B cell (primary cell): ENCODE measurements around the gene ATP6V1G2. TPM values are rescaled to one million over a fixed set of nuclear protein-coding genes. Genes with fewer than 3 reads are reported as not detected.
"Not testable (repeated sequence)": the region's sequence is repeated elsewhere in the genome, so short reads cannot be mapped to it uniquely, and the experiment has no call there.

ENCODE experiments used
- ATAC-seq: fragments of 200-7000 bp; cut with Tn5 transposase; one replicate; pipeline ENCODE4 v1.10.0; 2021; ENCODE audit warnings: low read depth, mild to moderate bottlenecking, moderate number of reproducible peaks, moderate library complexity
- CTCF ChIA-PET: fragments of 350-600 bp; sonication (Branson Sonifier 250); formaldehyde crosslinking; loops from one replicate; lab custom pipeline; 2021; ENCODE audit warnings: antibody characterized with exemption, inconsistent platforms; lab: Charles Lee
- POLR2A ChIA-PET: fragments of 350-600 bp; sonication (Branson Sonifier 250); formaldehyde crosslinking; loops from one replicate; lab custom pipeline; 2021; ENCODE audit warnings: antibody characterized with exemption; lab: Charles Lee
- DNase-seq: peaks from one replicate; pipeline ENCODE4 v3.0.0; 2013
- H2AFZ ChIP-seq: 2 replicates; pipeline ENCODE4 v1.6.1; 2012; ENCODE audit warnings: mild to moderate bottlenecking, low read depth, low read length; ENCODE audit not compliant: insufficient read depth, poor library complexity, severe bottlenecking
- H3K27ac ChIP-seq, 2 donors: 1 replicate in 1 of 2; 2 replicates in 1 of 2; pipeline ENCODE4 v1.5.1; 2012 to 2013; ENCODE audit warnings: low read length in 2 of 2, mild to moderate bottlenecking in 2 of 2, moderate library complexity in 1 of 2
- H3K27me3 ChIP-seq, 4 experiments: fragments of 200-600 bp in 1 of 4; sonication (generic) in 1 of 4; replicated peaks in 1 of 4; 1 replicate in 2 of 4; 2 replicates in 2 of 4; pipeline versions ENCODE4 v1.6.1 to v1.7.0; 2013 to 2016; ENCODE audit warnings: low read length in 3 of 4, mild to moderate bottlenecking in 2 of 4, mixed read lengths in 1 of 4, moderate library complexity in 1 of 4; ENCODE audit not compliant: insufficient read depth in 4 of 4, control insufficient read depth in 3 of 4; ENCODE audit errors: control extremely low read depth in 1 of 4
- H3K36me3 ChIP-seq, 2 experiments: replicated peaks in 1 of 2; 1 replicate in 1 of 2; 2 replicates in 1 of 2; pipeline versions ENCODE4 v1.6.1 to v1.7.1; 2013; ENCODE audit warnings: low read length in 1 of 2; ENCODE audit not compliant: insufficient read depth in 2 of 2, control insufficient read depth in 1 of 2; ENCODE audit errors: control extremely low read depth in 1 of 2, extremely low read depth in 1 of 2
- H3K4me1 ChIP-seq, 2 donors: fragments of 200-600 bp in 1 of 2; sonication (generic) in 1 of 2; 1 replicate in 1 of 2; 2 replicates in 1 of 2; pipeline versions ENCODE4 v1.5.1 to v1.6.1; 2013 to 2017; ENCODE audit warnings: low read length in 2 of 2; ENCODE audit not compliant: control insufficient read depth in 2 of 2, insufficient read depth in 2 of 2
- H3K4me2 ChIP-seq: replicated peaks from 2 replicates; pipeline ENCODE3; 2012; ENCODE audit warnings: mild to moderate bottlenecking, low read depth, low read length; ENCODE audit not compliant: poor library complexity, severe bottlenecking
- H3K4me3 ChIP-seq, 5 experiments: fragments of 200-600 bp in 1 of 5; sonication (generic) in 1 of 5; 1 replicate in 3 of 5; 2 replicates in 2 of 5; pipeline versions ENCODE4 v1.5.1 to v1.7.0; 2011 to 2016; ENCODE audit warnings: low read length in 4 of 5, mild to moderate bottlenecking in 4 of 5, low read depth in 2 of 5, control low read depth in 1 of 5, moderate library complexity in 1 of 5; ENCODE audit not compliant: insufficient read depth in 1 of 5; ENCODE audit errors: control extremely low read depth in 1 of 5, extremely low read depth in 1 of 5
- H3K79me2 ChIP-seq: fragments of 200-600 bp; sonication (generic); one replicate; pipeline ENCODE4 v1.6.0; 2016; ENCODE audit warnings: low read length; ENCODE audit not compliant: control insufficient read depth, insufficient read depth
- H3K9ac ChIP-seq: fragments of 200-600 bp; sonication (generic); 2 replicates; pipeline ENCODE4 v1.6.1; 2017; ENCODE audit warnings: mild to moderate bottlenecking, low read length, moderate library complexity
- H3K9me3 ChIP-seq, 3 donors: one replicate each; pipeline versions ENCODE4 v1.6.1 to v1.7.1; 2013; ENCODE audit warnings: low read length in 2 of 3; ENCODE audit not compliant: control insufficient read depth in 2 of 3, insufficient read depth in 1 of 3; ENCODE audit errors: control extremely low read depth in 1 of 3
- H4K20me1 ChIP-seq: 2 replicates; pipeline ENCODE4 v1.6.0; 2012; ENCODE audit warnings: mild to moderate bottlenecking, low read length; ENCODE audit not compliant: insufficient read depth, control insufficient read depth, poor library complexity, severe bottlenecking
- H3K27ac Mint-ChIP-seq: one replicate; pipeline ENCODE4 v1.8.0; 2021; ENCODE audit warnings: mixed read lengths
- H3K27me3 Mint-ChIP-seq: one replicate; pipeline ENCODE4 v1.8.0; 2021; ENCODE audit warnings: mixed read lengths
- H3K4me1 Mint-ChIP-seq: one replicate; pipeline ENCODE4 v1.8.0; 2021; ENCODE audit warnings: mixed read lengths
- H3K4me3 Mint-ChIP-seq: one replicate; pipeline ENCODE4 v1.8.0; 2021; ENCODE audit warnings: mixed read lengths
- H3K9me3 Mint-ChIP-seq: one replicate; pipeline ENCODE4 v1.8.0; 2022; ENCODE audit warnings: mixed read lengths; ENCODE audit not compliant: insufficient read depth
- EZH2 ChIP-seq: IDR thresholded peaks from 2 replicates; pipeline ENCODE4 v1.6.1; 2012; ENCODE audit warnings: borderline replicate concordance, low read depth, mild to moderate bottlenecking, moderate library complexity, low read length; ENCODE audit not compliant: insufficient read depth, poor library complexity, severe bottlenecking
- WGBS: methylation state at CpG from one replicate; pipeline ENCODE4 v1.1.5; 2013; ENCODE audit warnings: missing lambda C conversion rate; ENCODE audit not compliant: insufficient coverage; 5-methylcytosine and 5-hydroxymethylcytosine counted together
- intact Hi-C: fragments of 100-400 bp; cut with micrococcal nuclease; formaldehyde crosslinking; loops from one replicate; pipeline ENCODE4 v1.10.0; 2022
- polyA plus RNA-seq: library from polyadenylated mRNA; depleted of rRNA; stranded (reverse); fragments of >200 nt; gene quantifications from 2 replicates; pipeline ENCODE4 v1.2.3, GENCODE V29; 2012
- total RNA-seq, 2 donors: library from RNA; stranded (reverse); fragments of 120-200 nt in 1 of 2; gene quantifications; 1 replicate in 1 of 2; 2 replicates in 1 of 2; pipeline versions ENCODE4 v1.2.3 to v1.2.4, GENCODE V29; 2013 to 2022
- TF ChIP-seq, protein P1 (sequence below): fragments of 200-600 bp; IDR thresholded peaks from one replicate; pipeline ENCODE4 v1.8.0; 2022; ENCODE audit warnings: antibody characterized with exemption, mild to moderate bottlenecking

Gene ATP6V1G2
- total and polyA plus RNA-seq, 2 donors (not counting 1 experiment from before 2014, with no cell fraction given), result 3.3 to 4.5 TPM

DNA sequence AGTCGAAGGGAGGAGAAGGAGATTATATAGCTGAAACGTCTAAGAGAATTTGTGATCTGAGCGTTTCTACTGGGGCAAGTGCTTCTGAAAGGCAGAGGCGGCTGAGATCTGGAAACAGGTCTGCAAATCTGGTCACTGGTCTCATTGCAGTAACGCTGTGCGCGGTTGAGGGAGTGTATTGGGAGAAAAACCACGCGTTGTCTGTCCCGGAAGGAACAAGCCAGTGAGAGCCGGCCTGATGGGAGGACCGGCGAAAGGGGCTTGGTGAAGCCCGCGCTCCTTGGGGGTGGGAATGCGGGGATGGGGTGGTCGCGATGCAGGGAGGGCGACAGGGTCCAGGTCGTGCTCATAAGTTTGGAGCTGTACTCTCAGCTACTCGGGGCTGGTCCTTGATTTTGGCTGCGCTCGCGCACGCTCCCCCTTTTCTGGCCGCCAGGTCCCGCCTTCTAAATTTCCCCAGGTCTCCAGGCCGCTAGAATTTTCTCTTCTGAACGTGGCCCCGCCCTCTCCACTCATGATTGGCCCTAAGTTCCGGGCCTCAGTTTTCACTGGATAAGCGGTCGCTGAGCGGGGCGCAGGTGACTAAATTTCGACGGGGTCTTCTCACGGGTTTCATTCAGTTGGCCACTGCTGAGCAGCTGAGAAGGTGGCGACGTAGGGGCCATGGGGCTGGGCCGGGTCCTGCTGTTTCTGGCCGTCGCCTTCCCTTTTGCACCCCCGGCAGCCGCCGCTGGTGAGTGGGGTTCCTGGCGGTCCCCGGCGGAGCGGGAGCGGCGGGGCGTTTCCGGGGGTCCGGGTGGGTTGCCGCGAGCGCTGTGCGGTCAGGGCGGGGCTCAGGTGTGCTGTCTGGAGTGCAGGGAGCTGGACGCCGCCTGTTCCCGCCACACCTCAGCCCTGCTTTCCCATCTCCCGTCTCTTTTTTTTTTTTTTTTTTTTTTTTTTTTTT is 48.6 kb downstream of the ATP6V1G2 start, which contains the start of gene MICB:
TSS of gene MICB (plus strand) at position 615 of the 946 bp plus-strand sequence. CDS start at position 664, 49 bp downstream.
- Histone ChIP-seq H4K20me1 (peaks cover 40% of the 10 kb centered on the region), H3K79me2 (peaks cover 93% of the 10 kb centered on the region), H3K9me3 (no peaks in the 10 kb centered on the region), H3K4me1 (peaks cover 39 to 44% of the 10 kb centered on the region in 2 donors), H3K4me3 (peak within 1 kb of the TSS; percentile 32 to 82 (median 64)), H3K4me2 (peak within 1 kb of the TSS; percentile 93), H3K27me3 (no peaks in the 10 kb centered on the region), H2AFZ (peak within 1 kb of the TSS; percentile 74), H3K9ac (peak within 1 kb of the TSS; percentile 78), H3K27ac (peak within 1 kb of the TSS; percentile 47 to 86), H3K36me3 (no peaks in the 10 kb centered on the region)
- peak; percentile 90 for DNase-seq
- Mint-ChIP-seq H3K4me3 (peak within 1 kb of the TSS; percentile 83), H3K9me3 (no peaks in the 10 kb centered on the region), H3K27me3 (no peaks in the 10 kb centered on the region), H3K27ac (peak within 1 kb of the TSS; percentile 93), H3K4me1 (peaks cover 66% of the 10 kb centered on the region)
- ChIA-PET CTCF (interaction anchor here (1.1 to 3.5 kb wide), 5 partner anchors 44 to 101 kb away, joined by 3 to 10 read pairs (median 7); partner anchors contain the start of genes ATP6V1G2 and DDX39B), POLR2A (interaction anchor here (0.7 to 2.4 kb wide), 5 partner anchors 32 to 97 kb away, joined by 3 to 10 read pairs (median 3); partner anchors contain the start of genes DDX39B and NFKBIL1)
- ATAC-seq, result peak; percentile 75
- intact Hi-C loops, result loop anchor here (1.0 to 10.0 kb wide), 3 partner anchors 43 to 697 kb away; partner anchors contain the start of genes GPSM3, NEU1 and PBX2
- TF ChIP-seq, protein P1, sequence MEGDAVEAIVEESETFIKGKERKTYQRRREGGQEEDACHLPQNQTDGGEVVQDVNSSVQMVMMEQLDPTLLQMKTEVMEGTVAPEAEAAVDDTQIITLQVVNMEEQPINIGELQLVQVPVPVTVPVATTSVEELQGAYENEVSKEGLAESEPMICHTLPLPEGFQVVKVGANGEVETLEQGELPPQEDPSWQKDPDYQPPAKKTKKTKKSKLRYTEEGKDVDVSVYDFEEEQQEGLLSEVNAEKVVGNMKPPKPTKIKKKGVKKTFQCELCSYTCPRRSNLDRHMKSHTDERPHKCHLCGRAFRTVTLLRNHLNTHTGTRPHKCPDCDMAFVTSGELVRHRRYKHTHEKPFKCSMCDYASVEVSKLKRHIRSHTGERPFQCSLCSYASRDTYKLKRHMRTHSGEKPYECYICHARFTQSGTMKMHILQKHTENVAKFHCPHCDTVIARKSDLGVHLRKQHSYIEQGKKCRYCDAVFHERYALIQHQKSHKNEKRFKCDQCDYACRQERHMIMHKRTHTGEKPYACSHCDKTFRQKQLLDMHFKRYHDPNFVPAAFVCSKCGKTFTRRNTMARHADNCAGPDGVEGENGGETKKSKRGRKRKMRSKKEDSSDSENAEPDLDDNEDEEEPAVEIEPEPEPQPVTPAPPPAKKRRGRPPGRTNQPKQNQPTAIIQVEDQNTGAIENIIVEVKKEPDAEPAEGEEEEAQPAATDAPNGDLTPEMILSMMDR, result no peak
- TF ChIP-seq EZH2, result no peak
- under 1% methylated on average over 59 of the region's 64 CpGs for WGBS

DNA sequence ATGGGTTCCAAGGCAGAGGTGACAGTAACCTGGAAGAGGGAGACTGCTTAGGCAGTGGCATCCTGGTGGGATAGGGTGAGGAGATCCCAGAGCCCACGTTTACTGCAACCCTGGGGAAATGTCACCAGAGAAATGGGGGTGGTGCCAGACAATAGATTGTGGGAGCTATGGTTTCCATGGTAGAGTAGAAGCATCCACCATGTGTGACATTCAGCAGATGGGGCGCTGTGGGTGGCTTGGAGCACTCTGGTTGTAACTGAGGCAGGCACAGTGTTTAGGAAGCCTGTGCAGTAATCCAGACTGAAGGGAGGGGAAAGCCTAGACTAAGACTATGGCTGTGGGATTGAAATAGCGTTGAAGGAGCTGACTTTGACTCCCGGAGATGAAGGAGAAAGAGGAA is 49.6 kb downstream of the ATP6V1G2 start:
- Histone ChIP-seq H4K20me1 (peaks cover 35% of the 10 kb centered on the region), H3K4me3 (peak overlapping the region in 4 of 5 experiments; percentile 49 to 82 (median 71)), H3K79me2 (peaks cover 86% of the 10 kb centered on the region), H3K9ac (peak overlapping the region; percentile 78), H3K4me2 (peak overlapping the region; percentile 93), H3K4me1 (peaks cover 41 to 54% of the 10 kb centered on the region in 2 donors), H3K27ac (peak overlapping the region in 1 of 2 donors; percentile 86)
- CTCF ChIA-PET, result interaction anchor here (1.1 to 3.5 kb wide), 5 partner anchors 45 to 102 kb away, joined by 3 to 10 read pairs (median 7); partner anchors contain the start of genes ATP6V1G2 and DDX39B
- DNase-seq, H3K36me3 ChIP-seq, ATAC-seq, H3K27me3 Mint-ChIP-seq, H3K27me3 ChIP-seq, H3K9me3 Mint-ChIP-seq, H2AFZ ChIP-seq, H3K9me3 ChIP-seq: not testable (repeated sequence)
- intact Hi-C loops, result loop anchor here (10.0 kb wide), 2 partner anchors 368 to 698 kb away; partner anchors contain the start of genes GPSM3, NEU1 and PBX2
- Mint-ChIP-seq H3K4me1 (peaks cover 63% of the 10 kb centered on the region), H3K27ac (peak overlapping the region; percentile 93), H3K4me3 (peak overlapping the region; percentile 83)
- WGBS, result 44% methylated on average over 4 of the region's 4 CpGs
- POLR2A ChIA-PET, result interaction anchor here (0.5 to 2.4 kb wide), 5 partner anchors 33 to 889 kb away, joined by 3 to 10 read pairs (median 4); partner anchors contain the start of genes DDX39B and NFKBIL1
